Smooth muscle cell (in vitro differentiated cells): ENCODE results near the gene GSE1. TPM values are rescaled to one million over a fixed set of nuclear protein-coding genes. Genes with fewer than 3 reads are reported as not detected.

Experiments
- DNase-seq: peaks from one replicate; lab custom pipeline; 2025; ENCODE audit not compliant: unreplicated experiment; lab: John Stamatoyannopoulos, UW
- H2AFZ ChIP-seq: fragments of 200-600 bp; sonication (generic); 2 replicates; pipeline ENCODE4 v1.6.0; 2016; ENCODE audit warnings: antibody characterized with exemption, low read depth, mild to moderate bottlenecking
- H3F3A ChIP-seq: fragments of 200-600 bp; sonication (generic); 2 replicates; pipeline ENCODE4 v1.6.0; 2017; ENCODE audit warnings: antibody characterized with exemption, low read depth
- H3K27ac ChIP-seq: fragments of 200-600 bp; sonication (generic); 2 replicates; pipeline ENCODE4 v1.5.1; 2016; ENCODE audit warnings: low read depth, mild to moderate bottlenecking
- H3K27me3 ChIP-seq: fragments of 200-600 bp; sonication (generic); 2 replicates; pipeline ENCODE4 v1.6.1; 2016; ENCODE audit warnings: low read depth, mild to moderate bottlenecking
- H3K36me3 ChIP-seq: fragments of 200-600 bp; sonication (generic); 2 replicates; pipeline ENCODE4 v1.5.1; 2016; ENCODE audit warnings: low read depth
- H3K4me1 ChIP-seq: fragments of 200-600 bp; sonication (generic); 2 replicates; pipeline ENCODE4 v1.5.1; 2016; ENCODE audit warnings: low read depth
- H3K4me2 ChIP-seq: fragments of 200-600 bp; sonication (generic); 2 replicates; pipeline ENCODE4 v1.6.0; 2016; ENCODE audit warnings: mild to moderate bottlenecking
- H3K4me3 ChIP-seq: fragments of 200-600 bp; sonication (generic); 2 replicates; pipeline ENCODE4 v1.5.1; 2016; ENCODE audit warnings: mild to moderate bottlenecking
- H3K79me2 ChIP-seq: fragments of 200-600 bp; sonication (generic); 2 replicates; pipeline ENCODE4 v1.6.0; 2016; ENCODE audit warnings: low read depth, mild to moderate bottlenecking
- H3K9ac ChIP-seq: fragments of 200-600 bp; sonication (generic); 2 replicates; pipeline ENCODE4 v1.6.0; 2016; ENCODE audit warnings: low read depth
- H3K9me3 ChIP-seq: fragments of 200-600 bp; sonication (generic); replicated peaks from 2 replicates; pipeline ENCODE4 v1.5.1; 2016; ENCODE audit warnings: low read depth
- H4K20me1 ChIP-seq: fragments of 200-600 bp; sonication (generic); 2 replicates; pipeline ENCODE4 v1.6.0; 2016; ENCODE audit warnings: low read depth
- CTCF ChIP-seq: fragments of 200-600 bp; sonication (generic); IDR thresholded peaks from 2 replicates; pipeline ENCODE4 v1.5.1; 2017; ENCODE audit warnings: borderline replicate concordance, mild to moderate bottlenecking, antibody characterized with exemption; ENCODE audit not compliant: insufficient read depth, poor library complexity, severe bottlenecking
- WGBS: methylation state at CpG from one replicate; pipeline ENCODE4 v1.1.7; 2016; ENCODE audit warnings: low lambda C conversion rate; 5-methylcytosine and 5-hydroxymethylcytosine counted together
- polyA plus RNA-seq: library from polyadenylated mRNA; unstranded; fragments of >200 nt; fragmentation: Nextera tagmentation; extraction: Ambion mirVana; gene quantifications from 2 replicates; pipeline ENCODE4 v1.2.1, GENCODE V29; 2016
- total RNA-seq: library from RNA; depleted of rRNA; stranded (reverse); fragments of >200 nt; gene quantifications from 2 replicates; pipeline ENCODE4 v1.2.3, GENCODE V29; 2014

The GSE1 gene
- total and polyA plus RNA-seq, 2 experiments from 2014 or later, result 13.6 to 27.7 TPM

GRCh38 chr16:85657996-85658395, 44.9 kb downstream of the GSE1 start:
- Histone ChIP-seq H2AFZ (no peak overlapping the region), H3K27me3 (no peaks in the 10 kb centered on the region), H4K20me1 (peaks cover 54% of the 10 kb centered on the region), H3K27ac (no peak overlapping the region), H3K36me3 (no peaks in the 10 kb centered on the region), H3K4me2 (no peak overlapping the region), H3K4me3 (no peak overlapping the region), H3F3A (no peaks in the 10 kb centered on the region), H3K9me3 (no peaks in the 10 kb centered on the region), H3K4me1 (peaks cover 3% of the 10 kb centered on the region), H3K9ac (no peak overlapping the region), H3K79me2 (no peaks in the 10 kb centered on the region)
- 89% methylated on average over 3 of the region's 3 CpGs for WGBS
- no peak for TF ChIP-seq CTCF
- no peak for DNase-seq

GRCh38 chr16:85658504-85659326, 45.6 kb downstream of the GSE1 start:
- no peak for TF ChIP-seq CTCF
- 96% methylated on average over 18 of the region's 18 CpGs for WGBS
- H3K4me1 ChIP-seq, result peaks cover 4% of the 10 kb centered on the region
- no peak overlapping the region for H3K27ac ChIP-seq
- no peak overlapping the region for H3K9ac ChIP-seq
- no peaks in the 10 kb centered on the region for H3K79me2 ChIP-seq
- no peaks in the 10 kb centered on the region for H3K9me3 ChIP-seq
- H3K4me2 ChIP-seq, result no peak overlapping the region
- DNase-seq, result no peak
- no peaks in the 10 kb centered on the region for H3K36me3 ChIP-seq
- H4K20me1 ChIP-seq, result peaks cover 48% of the 10 kb centered on the region
- no peak overlapping the region for H2AFZ ChIP-seq
- H3K4me3 ChIP-seq, result no peak overlapping the region
- no peaks in the 10 kb centered on the region for H3F3A ChIP-seq
- no peaks in the 10 kb centered on the region for H3K27me3 ChIP-seq

GRCh38 chr16:85659336-85659735, 46.2 kb downstream of the GSE1 start:
- Histone ChIP-seq H3K4me1 (peaks cover 4% of the 10 kb centered on the region), H4K20me1 (peaks cover 42% of the 10 kb centered on the region), H3K27me3 (no peaks in the 10 kb centered on the region), H3F3A (no peaks in the 10 kb centered on the region), H3K36me3 (no peaks in the 10 kb centered on the region), H3K4me2 (no peak overlapping the region), H2AFZ (no peak overlapping the region), H3K4me3 (no peak overlapping the region), H3K27ac (no peak overlapping the region), H3K9me3 (no peaks in the 10 kb centered on the region), H3K79me2 (no peaks in the 10 kb centered on the region), H3K9ac (no peak overlapping the region)
- TF ChIP-seq CTCF, result no peak
- no peak for DNase-seq
- 88% methylated on average over 8 of the region's 8 CpGs for WGBS
